H9 (cell line): ENCODE data around the gene AKT3. TPM values are rescaled to one million over a fixed set of nuclear protein-coding genes. Genes with fewer than 3 reads are reported as not detected.

ENCODE experiments used
- DNase-seq: peaks from one replicate; pipeline ENCODE4 v3.0.0-alpha.2; 2017
- H2AFZ ChIP-seq: one replicate; pipeline ENCODE4 v1.6.1; 2013; ENCODE audit warnings: mild to moderate bottlenecking, low read length, control low read depth, moderate library complexity
- H2AK5ac ChIP-seq: 2 replicates; pipeline ENCODE4 v1.6.1; 2013; ENCODE audit warnings: low read length, control low read depth, mixed read lengths; ENCODE audit not compliant: insufficient read length
- H2BK120ac ChIP-seq: one replicate; pipeline ENCODE4 v1.6.1; 2013; ENCODE audit warnings: low read depth, mild to moderate bottlenecking, low read length, control low read depth, inconsistent platforms; ENCODE audit not compliant: poor library complexity, severe bottlenecking
- H2BK12ac ChIP-seq: 2 replicates; pipeline ENCODE4 v1.6.1; 2013; ENCODE audit warnings: low read length, control low read depth, mixed read lengths, low read depth; ENCODE audit not compliant: insufficient read length
- H2BK15ac ChIP-seq: 2 replicates; pipeline ENCODE4 v1.6.1; 2013; ENCODE audit warnings: low read depth, low read length, control low read depth
- H2BK20ac ChIP-seq: one replicate; pipeline ENCODE4 v1.6.1; 2013; ENCODE audit warnings: low read depth, mild to moderate bottlenecking, low read length, control low read depth, inconsistent platforms; ENCODE audit not compliant: poor library complexity, severe bottlenecking
- H2BK5ac ChIP-seq: 2 replicates; pipeline ENCODE4 v1.6.1; 2013; ENCODE audit warnings: low read length, control low read depth, mixed read lengths; ENCODE audit not compliant: insufficient read length
- H3K14ac ChIP-seq: 2 replicates; pipeline ENCODE4 v1.6.1; 2013; ENCODE audit warnings: low read length, control low read depth; ENCODE audit not compliant: insufficient read depth
- H3K18ac ChIP-seq: 2 replicates; pipeline ENCODE4 v1.6.1; 2013; ENCODE audit warnings: low read depth, mild to moderate bottlenecking, mixed read lengths, low read length, control low read depth; ENCODE audit not compliant: insufficient read length
- H3K23ac ChIP-seq: 2 replicates; pipeline ENCODE4 v1.6.1; 2013; ENCODE audit warnings: low read length, control low read depth, mixed read lengths, low read depth; ENCODE audit not compliant: insufficient read length
- H3K23me2 ChIP-seq: 2 replicates; pipeline ENCODE4 v1.6.1; 2013; ENCODE audit warnings: low read depth, mild to moderate bottlenecking, mixed read lengths, low read length, control low read depth; ENCODE audit not compliant: insufficient read length, poor library complexity, severe bottlenecking
- H3K27ac ChIP-seq: 2 replicates; pipeline ENCODE4 v1.5.1; 2013; ENCODE audit warnings: low read length, control low read depth, mixed read lengths, low read depth; ENCODE audit not compliant: insufficient read length
- H3K27me3 ChIP-seq: 2 replicates; pipeline ENCODE4 v1.6.1; 2013; ENCODE audit warnings: low read length, control low read depth, inconsistent platforms; ENCODE audit not compliant: insufficient read depth
- H3K4ac ChIP-seq: 2 replicates; pipeline ENCODE4 v1.6.1; 2013; ENCODE audit warnings: low read depth, mild to moderate bottlenecking, control low read depth, inconsistent platforms, low read length, moderate library complexity
- H3K4me1 ChIP-seq: 2 replicates; pipeline ENCODE4 v1.6.1; 2013; ENCODE audit warnings: low read length, control low read depth, inconsistent platforms; ENCODE audit not compliant: insufficient read depth
- H3K4me2 ChIP-seq: 2 replicates; pipeline ENCODE4 v1.6.1; 2013; ENCODE audit warnings: low read length, control low read depth, mixed read lengths; ENCODE audit not compliant: insufficient read length, insufficient read depth
- H3K56ac ChIP-seq: 2 replicates; pipeline ENCODE4 v1.6.1; 2013; ENCODE audit warnings: low read depth, mild to moderate bottlenecking, mixed read lengths, low read length, control low read depth; ENCODE audit not compliant: insufficient read length
- H3K79me1 ChIP-seq: 2 replicates; pipeline ENCODE4 v1.6.1; 2013; ENCODE audit warnings: low read depth, mild to moderate bottlenecking, moderate library complexity, low read length, control low read depth, inconsistent platforms; ENCODE audit not compliant: insufficient read depth, poor library complexity, severe bottlenecking
- H3K79me2 ChIP-seq: 2 replicates; pipeline ENCODE4 v1.6.1; 2013; ENCODE audit warnings: low read length, control low read depth, inconsistent platforms; ENCODE audit not compliant: insufficient read depth
- H3K9ac ChIP-seq: 2 replicates; pipeline ENCODE4 v1.6.1; 2013; ENCODE audit warnings: low read length, control low read depth, mixed read lengths; ENCODE audit not compliant: insufficient read length; ENCODE audit errors: extremely low read depth
- H3K9me3 ChIP-seq: one replicate; pipeline ENCODE4 v1.6.1; 2013; ENCODE audit warnings: low read depth, low read length, inconsistent platforms; ENCODE audit not compliant: control insufficient read depth
- H3T11ph ChIP-seq: one replicate; pipeline ENCODE4 v1.6.1; 2013; ENCODE audit warnings: mild to moderate bottlenecking, low read length, control low read depth, inconsistent platforms
- H4K20me1 ChIP-seq: one replicate; pipeline ENCODE4 v1.6.1; 2013; ENCODE audit not compliant: control insufficient read depth, insufficient read length, insufficient read depth
- H4K5ac ChIP-seq: 2 replicates; pipeline ENCODE4 v1.6.1; 2013; ENCODE audit warnings: low read depth, mild to moderate bottlenecking, mixed read lengths, low read length, control low read depth; ENCODE audit not compliant: insufficient read length
- H4K8ac ChIP-seq: replicated peaks from 2 replicates; pipeline ENCODE4 v1.6.1; 2013; ENCODE audit warnings: low read length, control low read depth, mixed read lengths, low read depth; ENCODE audit not compliant: insufficient read length
- H4K91ac ChIP-seq: 2 replicates; pipeline ENCODE4 v1.6.1; 2013; ENCODE audit warnings: low read depth, mild to moderate bottlenecking, moderate library complexity, mixed read lengths, low read length, control low read depth; ENCODE audit not compliant: insufficient read length
- H3K27ac Mint-ChIP-seq, 3 experiments: 2 replicates in 2 of 3; 3 replicates in 1 of 3; pipeline ENCODE4 v1.8.0; 2020 to 2021; ENCODE audit warnings: mixed read lengths in 3 of 3, mild to moderate bottlenecking in 1 of 3, moderate library complexity in 1 of 3
- H3K27me3 Mint-ChIP-seq: 2 replicates; pipeline ENCODE4 v1.8.0; 2021; ENCODE audit warnings: low read depth, mild to moderate bottlenecking, moderate library complexity, mixed read lengths
- H3K36me3 Mint-ChIP-seq, 3 experiments: 2 replicates in 2 of 3; 3 replicates in 1 of 3; pipeline ENCODE4 v1.8.0; 2020 to 2021; ENCODE audit warnings: low read depth in 3 of 3, mixed read lengths in 3 of 3; ENCODE audit not compliant: insufficient read depth in 1 of 3
- H3K4me1 Mint-ChIP-seq, 2 experiments: 2 replicates each; pipeline ENCODE4 v1.8.0; 2020; ENCODE audit warnings: mixed read lengths in 2 of 2
- H3K4me3 Mint-ChIP-seq, 2 experiments: 2 replicates in 1 of 2; 3 replicates in 1 of 2; pipeline ENCODE4 v1.8.0; 2020 to 2021; ENCODE audit warnings: mild to moderate bottlenecking in 2 of 2, mixed read lengths in 2 of 2, moderate library complexity in 1 of 2
- H3K9me3 Mint-ChIP-seq, 2 experiments: 2 replicates in 1 of 2; 3 replicates in 1 of 2; pipeline ENCODE4 v1.8.0; 2020; ENCODE audit warnings: mild to moderate bottlenecking in 2 of 2, mixed read lengths in 2 of 2, moderate library complexity in 1 of 2
- CTCF ChIP-seq: fragments of 200-600 bp; sonication (generic); conservative IDR thresholded peaks from 3 replicates; pipeline ENCODE4 v1.8.0; 2021; ENCODE audit warnings: antibody characterized with exemption, mild to moderate bottlenecking
- WGBS: extraction: QIAGEN DNeasy Blood & Tissue Kit; methylation state at CpG from one replicate; pipeline ENCODE4 v1.1.7; 2013; ENCODE audit warnings: missing lambda C conversion rate, low lambda C conversion rate, mixed read lengths; ENCODE audit not compliant: insufficient read length; ENCODE audit errors: extremely low coverage; 5-methylcytosine and 5-hydroxymethylcytosine counted together
- total RNA-seq: library from RNA; stranded (reverse); gene quantifications from 2 replicates; pipeline ENCODE4 v1.2.1, GENCODE V29; 2021

AKT3 gene
- total RNA-seq, 1 experiment from 2014 or later, result 27.8 TPM

- Histone ChIP-seq H3K9me3 (no peaks in the 10 kb centered on the region), H3K79me1 (no peaks in the 10 kb centered on the region), H3K4me2 (no peak overlapping the region), H3K18ac (no peak overlapping the region), H3K56ac (no peak overlapping the region), H2BK15ac (no peak overlapping the region), H3K14ac (no peak overlapping the region), H4K8ac (no peak overlapping the region), H4K5ac (no peak overlapping the region), H3K4me1 (no peaks in the 10 kb centered on the region), H3K23me2 (no peaks in the 10 kb centered on the region), H4K20me1 (no peaks in the 10 kb centered on the region), H2BK20ac (no peak overlapping the region), H2AFZ (no peak overlapping the region), H3K4ac (no peak overlapping the region), H3K27ac (no peak overlapping the region), H2BK5ac (no peak overlapping the region), H4K91ac (no peak overlapping the region), H3K79me2 (no peaks in the 10 kb centered on the region), H3T11ph (no peak overlapping the region), H2BK120ac (no peak overlapping the region), H3K27me3 (no peaks in the 10 kb centered on the region), H2BK12ac (no peak overlapping the region), H3K23ac (no peak overlapping the region), H2AK5ac (no peak overlapping the region), H3K9ac (no peak overlapping the region)
- Mint-ChIP-seq H3K36me3 (no peaks in the 10 kb centered on the region), H3K9me3 (no peaks in the 10 kb centered on the region), H3K27me3 (no peaks in the 10 kb centered on the region), H3K4me3 (no peak overlapping the region), H3K27ac (no peak overlapping the region), H3K4me1 (peaks cover 4 to 5% of the 10 kb centered on the region in 2 experiments)
- TF ChIP-seq CTCF, result no peak
- peak; percentile 27 for DNase-seq
- WGBS, result no CpG with 5 or more reads among the region's 5 CpGs
These were observed 385.0 kb downstream of the AKT3 start for GRCh38 chr1:243465081-243465480.
